Chondrocyte (in vitro differentiated cells): ENCODE data around the gene RASL12. TPM values are rescaled to one million over a fixed set of nuclear protein-coding genes. Genes with fewer than 3 reads are reported as not detected.

Experiments
- DNase-seq: peaks from one replicate; pipeline ENCODE4 v3.0.0; 2021; ENCODE audit warnings: mixed read lengths, low spot score
- H3K27ac Mint-ChIP-seq: one replicate; pipeline ENCODE4 v1.8.0; 2021; ENCODE audit warnings: mild to moderate bottlenecking, moderate library complexity, mixed read lengths; ENCODE audit not compliant: unreplicated experiment
- H3K27me3 Mint-ChIP-seq: 2 replicates; pipeline ENCODE4 v1.8.0; 2021; ENCODE audit warnings: low read depth, mixed read lengths
- H3K36me3 Mint-ChIP-seq: 2 replicates; pipeline ENCODE4 v1.8.0; 2021; ENCODE audit warnings: low read depth, mixed read lengths
- H3K4me1 Mint-ChIP-seq: 2 replicates; pipeline ENCODE4 v1.8.0; 2021; ENCODE audit warnings: low read depth, mild to moderate bottlenecking, mixed read lengths
- H3K4me3 Mint-ChIP-seq: one replicate; pipeline ENCODE4 v1.8.0; 2021; ENCODE audit warnings: mild to moderate bottlenecking, moderate library complexity, mixed read lengths; ENCODE audit not compliant: unreplicated experiment
- H3K9me3 Mint-ChIP-seq: 2 replicates; pipeline ENCODE4 v1.8.0; 2021; ENCODE audit warnings: low read depth, mixed read lengths
- CTCF ChIP-seq: fragments of 200-600 bp; sonication (generic); IDR thresholded peaks from 2 replicates; pipeline ENCODE4 v1.5.0; 2021; ENCODE audit warnings: antibody characterized with exemption, mild to moderate bottlenecking, moderate library complexity
- total RNA-seq: library from RNA; stranded (reverse); gene quantifications from 3 replicates; pipeline ENCODE4 v1.2.1, GENCODE V29; 2021

The RASL12 gene
- total RNA-seq, 1 donor from 2014 or later: 12.7 TPM

GRCh38 chr15:65028921-65029735 is 38.7 kb downstream of the RASL12 start, which contains the start of gene MTFMT:
Gene MTFMT, minus strand, starts transcription at chr15:65029639. Its CDS starts 26 bp downstream, at chr15:65029613.
- Mint-ChIP-seq H3K36me3 (peaks cover 13% of the 10 kb centered on the region), H3K4me1 (peaks cover 24% of the 10 kb centered on the region), H3K27me3 (no peaks in the 10 kb centered on the region), H3K4me3 (peak within 1 kb of the TSS; percentile 80), H3K27ac (peak within 1 kb of the TSS; percentile 64), H3K9me3 (no peaks in the 10 kb centered on the region)
- no peak for DNase-seq
- peak; percentile 47 for TF ChIP-seq CTCF

GRCh38 chr15:65028338-65028737 is 39.5 kb downstream of the RASL12 start:
- no peak for TF ChIP-seq CTCF
- H3K27me3 Mint-ChIP-seq: no peaks in the 10 kb centered on the region
- H3K36me3 Mint-ChIP-seq: peaks cover 13% of the 10 kb centered on the region
- DNase-seq: no peak
- H3K4me1 Mint-ChIP-seq: peaks cover 21% of the 10 kb centered on the region
- H3K27ac Mint-ChIP-seq: peak overlapping the region; percentile 64
- H3K4me3 Mint-ChIP-seq: peak overlapping the region; percentile 80
- H3K9me3 Mint-ChIP-seq: no peaks in the 10 kb centered on the region

GRCh38 chr15:65027593-65027992 is 40.2 kb downstream of the RASL12 start:
- Mint-ChIP-seq H3K4me1 (peaks cover 18% of the 10 kb centered on the region), H3K27me3 (no peaks in the 10 kb centered on the region), H3K36me3 (peaks cover 15% of the 10 kb centered on the region), H3K27ac (no peak overlapping the region), H3K9me3 (no peaks in the 10 kb centered on the region), H3K4me3 (no peak overlapping the region)
- DNase-seq: no peak
- TF ChIP-seq CTCF: no peak

- no peak for DNase-seq
- Mint-ChIP-seq H3K4me1 (peaks cover 18% of the 10 kb centered on the region), H3K4me3 (no peak overlapping the region)
Measured at GRCh38 chr15:65026756-65027155, 41.0 kb downstream of the RASL12 start.

GRCh38 chr15:65021488-65021887 is 46.3 kb downstream of the RASL12 start:
- no peak overlapping the region for H3K4me3 Mint-ChIP-seq
- TF ChIP-seq CTCF: no peak
- no peak for DNase-seq
- no peak overlapping the region for H3K27ac Mint-ChIP-seq
- H3K9me3 Mint-ChIP-seq: no peaks in the 10 kb centered on the region
- peaks cover 2% of the 10 kb centered on the region for H3K4me1 Mint-ChIP-seq
- H3K27me3 Mint-ChIP-seq: no peaks in the 10 kb centered on the region
- peaks cover 22% of the 10 kb centered on the region for H3K36me3 Mint-ChIP-seq

More at GRCh38 chr15:65026756-65027155, 41.0 kb downstream of the RASL12 start:
- H3K9me3 Mint-ChIP-seq: no peaks in the 10 kb centered on the region
- H3K27ac Mint-ChIP-seq: no peak overlapping the region
- no peaks in the 10 kb centered on the region for H3K27me3 Mint-ChIP-seq
- no peak for TF ChIP-seq CTCF
- peaks cover 15% of the 10 kb centered on the region for H3K36me3 Mint-ChIP-seq
